OCI-M2 (cell line): ENCODE results near the gene UQCC3.
A peak's percentile ranks its signal among the peaks of the same experiment; 100 is the strongest.
"Not testable (repeated sequence)": the region's sequence is repeated elsewhere in the genome, so short reads cannot be mapped to it uniquely, and the experiment has no call there.

Source experiments
- DNase-seq: peaks from one replicate; lab custom pipeline; 2025; ENCODE audit not compliant: unreplicated experiment; lab: John Stamatoyannopoulos, UW

The UQCC3 gene

DNA sequence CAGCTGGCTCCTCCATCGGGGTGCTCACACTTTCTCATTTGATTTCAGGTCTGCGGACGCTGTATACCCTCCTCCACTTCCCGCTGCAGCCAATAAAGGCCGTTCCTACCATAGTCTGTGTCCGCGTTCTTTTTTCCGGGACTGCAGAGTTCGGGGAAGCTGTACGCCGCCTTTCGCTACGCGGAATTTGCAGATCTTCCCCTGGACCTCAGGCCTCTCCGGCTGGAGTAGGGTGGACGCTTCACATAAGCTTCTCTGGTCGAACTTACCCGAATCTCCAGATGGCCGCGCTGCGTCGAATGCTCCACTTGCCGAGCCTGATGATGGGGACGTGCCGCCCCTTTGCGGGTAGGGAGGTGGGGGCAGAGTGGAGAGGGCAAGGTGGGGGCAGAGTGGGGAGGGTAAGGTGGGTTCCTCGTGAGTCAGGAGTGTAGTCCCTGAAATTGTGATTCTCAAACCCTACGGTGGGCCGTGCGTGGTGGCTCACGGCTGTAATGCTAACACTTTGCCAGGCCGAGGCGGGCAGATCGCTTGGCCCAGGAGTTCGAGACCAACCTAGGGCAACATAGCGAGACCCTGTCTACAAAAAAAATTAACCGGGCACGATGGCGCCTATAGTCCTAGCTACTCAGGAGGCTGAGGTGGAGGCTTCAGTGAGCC is 5.7 kb upstream of the UQCC3 start:
- no peak for DNase-seq

- no peak for DNase-seq
Measured at GRCh38 chr11:62666259-62666926, 5.1 kb upstream of the UQCC3 start.

- DNase-seq = no peak
Measured at GRCh38 chr11:62667460-62667859, 4.0 kb upstream of the UQCC3 start.

DNA sequence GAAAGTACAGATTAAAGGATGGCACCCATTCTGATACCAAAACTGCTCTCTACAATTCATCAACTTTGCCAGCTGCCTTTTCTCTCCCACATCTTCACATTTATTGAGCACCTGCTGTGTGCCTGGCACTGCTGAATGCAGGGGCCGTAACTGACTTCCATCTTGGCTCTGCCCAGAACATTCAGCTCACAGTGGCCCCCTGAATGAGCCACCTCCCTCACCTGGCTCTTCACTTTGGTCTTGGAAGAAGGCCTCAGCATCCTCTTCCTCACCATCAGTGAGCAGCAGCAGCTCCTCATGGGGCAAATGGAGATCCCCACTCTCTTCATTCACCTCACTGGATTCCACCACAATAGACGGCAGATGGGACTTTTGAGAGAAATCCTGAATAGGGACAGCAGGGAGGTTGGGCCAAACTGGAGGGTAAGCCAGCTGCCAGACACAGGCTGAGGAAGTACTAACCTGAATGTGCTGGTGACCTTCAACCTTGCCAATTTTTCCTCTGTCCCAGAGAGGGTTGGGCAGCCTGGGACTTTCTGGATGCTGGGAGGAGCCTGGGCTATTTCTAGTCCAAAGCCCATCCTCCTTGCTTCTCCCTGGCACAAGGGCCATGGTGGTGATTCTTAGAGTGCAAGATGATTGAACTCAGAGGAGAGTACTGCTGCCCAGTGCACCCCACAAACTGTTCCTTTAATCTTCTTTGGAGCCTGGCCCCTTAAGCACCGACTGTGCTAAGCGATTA is 1.9 kb upstream of the UQCC3 start:
- DNase-seq = no peak

DNA sequence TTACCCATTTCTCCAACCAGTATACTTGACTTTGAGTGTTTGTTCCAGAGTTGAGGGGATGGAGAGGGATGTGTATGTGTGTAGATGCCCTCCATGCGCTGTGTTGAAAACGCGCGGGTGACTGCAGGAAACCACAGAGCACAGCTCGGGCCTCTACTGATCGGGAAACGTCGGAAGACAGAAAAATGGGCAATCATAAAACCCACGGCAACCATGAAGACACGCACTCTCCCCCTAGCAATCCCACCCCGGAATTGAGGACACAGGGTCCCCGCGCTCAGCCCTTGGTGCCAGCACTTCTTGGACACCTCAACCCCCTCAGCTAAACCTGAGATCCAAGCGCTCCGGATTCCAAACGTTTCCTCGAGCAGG is 251 bp upstream of the UQCC3 start:
- DNase-seq = no peak

- no peak for DNase-seq
Measured at GRCh38 chr11:62673196-62673525, 1.7 kb downstream of the UQCC3 start.

DNA sequence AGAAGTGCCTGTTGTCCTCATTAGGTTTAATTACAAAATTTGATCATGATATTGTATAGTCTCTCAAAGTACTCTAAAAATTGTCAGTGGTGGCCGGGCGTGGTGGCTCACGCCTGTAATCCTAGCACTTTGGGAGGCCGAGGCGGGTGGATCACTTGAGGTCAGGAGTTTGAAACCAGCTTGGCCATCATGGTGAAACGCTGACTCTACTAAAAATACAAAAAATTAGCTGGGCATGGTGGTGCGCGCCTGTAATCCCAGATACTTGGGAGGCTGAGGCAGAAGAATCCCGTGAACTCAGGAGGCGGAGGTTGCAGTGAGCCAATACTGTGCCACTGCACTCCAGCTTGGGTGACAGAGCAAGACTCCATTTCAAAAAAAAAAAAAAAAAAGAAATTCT is 3.9 kb downstream of the UQCC3 start:
- not testable (repeated sequence) for DNase-seq

- no peak for DNase-seq
Measured at GRCh38 chr11:62676698-62677097, 5.2 kb downstream of the UQCC3 start.

DNA sequence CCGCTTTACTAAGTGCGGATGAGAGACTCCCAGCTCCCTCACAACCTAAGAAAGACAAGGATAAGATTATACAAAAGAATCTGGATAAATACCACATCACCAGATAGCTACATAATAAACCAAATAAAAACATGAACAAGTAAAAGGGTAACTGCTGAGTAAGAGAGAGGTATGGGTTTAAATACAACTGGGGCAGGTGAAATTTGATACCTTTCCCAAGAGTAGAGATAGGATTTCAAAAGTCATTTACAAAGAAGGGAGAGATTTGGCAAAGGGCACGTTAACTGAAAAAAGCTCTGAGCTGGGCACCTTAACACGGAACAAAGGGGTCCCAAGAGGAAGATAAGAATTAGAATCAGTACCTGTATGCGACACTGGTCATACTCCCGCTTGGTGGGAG is 5.7 kb downstream of the UQCC3 start:
- DNase-seq = no peak

- no peak for DNase-seq
Measured at GRCh38 chr11:62677714-62678113, 6.2 kb downstream of the UQCC3 start.

- no peak for DNase-seq
Measured at GRCh38 chr11:62678433-62678769, 6.9 kb downstream of the UQCC3 start.

DNA sequence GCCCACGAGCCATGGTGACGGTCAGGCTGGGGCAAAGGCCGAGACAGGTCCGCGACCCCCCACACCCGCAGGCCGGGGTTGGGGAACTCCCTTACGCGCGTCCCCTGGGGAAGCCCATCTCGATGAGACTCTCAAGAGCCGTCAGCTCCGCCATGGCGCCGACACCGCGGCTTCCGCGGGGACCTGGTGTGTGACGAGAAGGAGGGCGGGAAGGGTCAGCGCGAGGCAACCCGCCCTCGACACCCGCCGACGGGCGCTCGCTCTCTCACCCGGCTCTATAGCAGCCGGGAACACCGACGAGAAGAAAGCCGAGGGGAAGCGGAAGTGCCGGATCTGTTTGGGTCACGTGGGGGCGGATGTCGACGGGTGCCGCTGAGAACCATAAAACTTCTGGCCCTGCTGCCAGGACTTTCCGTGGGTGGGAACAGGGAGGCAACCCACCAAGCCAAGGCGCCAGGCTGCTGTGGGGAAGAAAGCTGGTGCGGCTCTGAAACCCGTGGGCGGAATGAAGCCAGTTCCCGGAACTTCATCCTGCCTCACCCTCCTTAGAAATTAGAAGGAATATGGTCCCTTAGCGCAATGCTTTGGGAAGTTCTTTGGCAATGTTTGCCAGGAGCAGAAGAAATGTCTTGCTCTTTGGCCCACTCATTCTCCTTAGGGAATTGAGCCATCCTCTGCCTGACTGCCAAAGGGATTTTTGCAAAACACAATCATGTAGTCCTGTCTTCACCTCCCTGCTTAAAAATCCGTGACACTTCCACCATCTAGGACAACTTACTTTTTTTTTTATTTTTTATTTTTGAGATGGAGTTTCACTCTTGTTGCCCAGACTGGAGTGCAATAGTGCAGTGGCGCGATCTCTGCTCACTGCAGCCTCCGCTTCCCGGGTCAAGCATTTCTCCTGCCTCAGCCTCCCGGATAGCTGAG is 7.6 kb downstream of the UQCC3 start, which contains the start of gene UBXN1:
Gene UBXN1, minus strand, starts transcription at position 304 of the 927 bp plus-strand sequence. Its CDS starts 150 bp downstream, at position 154.
- peak; percentile 34 for DNase-seq

- peak; percentile 8 for DNase-seq
Measured at GRCh38 chr11:62680825-62681240, 9.4 kb downstream of the UQCC3 start.

DNA sequence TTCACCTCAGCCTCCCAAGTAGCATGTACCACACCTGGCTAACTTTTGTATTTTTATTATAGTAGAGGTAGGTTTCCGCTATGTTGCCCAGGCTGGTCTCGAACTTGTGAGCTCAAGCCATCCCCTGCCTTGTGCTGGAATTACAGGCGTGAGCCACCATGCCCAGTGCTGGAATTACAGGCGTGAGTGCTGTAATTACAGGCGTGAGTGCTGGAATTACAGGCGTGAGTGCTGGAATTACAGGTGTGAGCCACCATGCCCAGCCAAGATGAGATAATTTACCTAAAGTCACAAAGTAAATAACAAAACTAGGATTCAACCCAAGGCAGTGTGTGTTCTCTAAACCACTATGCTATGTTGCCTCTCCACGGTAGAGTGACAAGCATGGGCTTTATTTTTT is 11.0 kb downstream of the UQCC3 start:
- no peak for DNase-seq

DNA sequence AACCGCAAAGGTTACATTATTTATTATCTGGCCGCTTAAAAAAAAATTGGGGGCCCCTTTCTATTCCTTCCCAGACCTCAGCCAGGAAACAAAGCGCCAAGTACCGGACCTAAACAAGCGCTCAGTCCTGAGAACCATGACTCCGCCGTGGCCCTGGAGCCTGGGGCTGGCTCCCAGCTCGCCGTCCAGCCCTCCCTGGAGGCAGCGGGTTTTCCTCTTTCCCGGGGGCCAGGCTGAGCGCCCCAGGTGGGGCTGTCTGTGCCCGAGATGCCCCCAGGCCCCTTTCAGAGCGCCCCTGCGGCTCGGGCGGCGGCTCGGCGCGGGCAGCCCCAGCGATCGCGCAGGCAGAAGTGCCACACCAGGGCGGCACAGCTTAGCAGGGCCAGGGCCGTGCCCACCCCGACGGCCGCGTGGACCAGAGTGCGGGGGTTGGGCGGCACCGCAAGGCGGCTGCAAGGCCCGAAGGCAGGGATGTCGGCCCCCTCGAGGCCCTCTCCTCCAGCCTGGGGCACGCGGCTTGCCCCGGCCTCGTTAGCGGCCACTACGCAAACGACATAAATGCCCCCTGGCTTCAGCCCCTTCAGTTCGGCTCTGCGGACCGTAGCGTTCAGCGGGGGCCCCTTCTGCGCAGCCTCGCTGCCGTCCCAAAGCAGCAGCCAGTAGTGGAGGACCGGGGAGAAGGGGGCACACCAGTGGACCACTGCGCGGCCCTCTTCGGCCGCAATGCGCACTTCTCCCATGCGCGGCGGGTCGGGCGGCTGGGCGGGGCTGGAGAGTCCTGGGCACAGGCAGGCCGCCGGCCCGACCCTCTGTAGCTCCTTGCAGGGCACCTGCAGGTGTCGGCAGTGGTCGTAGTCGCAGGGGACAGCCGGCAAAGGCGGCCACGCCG is 16.3 kb downstream of the UQCC3 start:
- no peak for DNase-seq

DNA sequence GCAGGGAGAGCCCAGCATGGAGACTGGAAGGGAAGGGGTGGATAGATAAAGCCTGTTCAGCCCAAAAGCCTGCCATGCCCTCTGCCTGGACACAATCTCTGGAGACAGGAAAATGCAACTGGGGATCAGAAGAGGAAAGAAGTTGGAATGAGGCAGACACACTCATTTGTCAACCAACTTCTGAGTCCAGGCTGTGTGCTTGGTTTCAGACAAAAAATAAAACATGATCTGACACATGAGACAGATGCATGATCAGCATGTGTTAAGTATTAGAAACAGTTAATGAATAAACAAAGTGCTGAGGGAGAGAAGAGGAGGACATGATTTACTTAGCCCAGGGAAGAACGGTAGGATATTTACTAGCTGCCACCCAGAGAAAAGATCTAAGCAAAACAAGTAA is 17.0 kb downstream of the UQCC3 start:
- no peak for DNase-seq

DNA sequence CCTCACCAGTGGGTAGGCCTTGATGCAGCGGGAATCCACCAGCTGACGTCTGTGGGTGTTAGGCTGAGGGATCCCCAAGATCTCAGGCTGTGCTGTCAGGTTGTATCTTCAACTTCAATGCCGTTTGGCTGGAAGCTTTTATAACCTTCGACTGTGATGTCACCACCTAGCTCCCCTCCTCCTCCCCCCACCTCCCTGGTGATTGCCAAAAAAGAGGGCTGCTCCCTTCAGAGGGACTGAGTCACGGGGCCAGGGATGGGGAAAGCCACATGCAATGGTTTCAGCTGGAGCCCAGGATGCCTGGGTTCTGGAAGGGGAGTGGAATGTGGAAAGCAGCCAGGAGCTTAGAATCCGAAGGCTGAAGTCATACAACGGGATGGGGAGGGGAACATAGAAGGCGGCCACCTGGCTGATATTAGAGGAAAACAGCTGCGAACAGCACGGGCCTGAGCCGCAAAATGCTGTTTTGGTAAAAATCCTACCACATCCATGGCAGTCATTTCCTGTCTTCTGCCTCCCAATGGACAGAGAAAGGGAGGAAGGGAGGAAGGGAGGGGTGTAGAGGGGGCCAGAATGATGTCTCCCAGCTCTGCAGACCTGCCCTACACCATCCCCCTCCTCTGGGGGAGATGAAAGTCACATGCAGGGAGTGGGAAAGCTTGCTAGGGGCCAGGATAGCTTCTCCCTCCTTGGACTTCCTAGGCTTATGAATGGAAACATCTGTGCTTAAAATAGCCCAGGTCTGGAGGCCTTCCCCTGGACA is 18.1 kb downstream of the UQCC3 start, which contains the start of gene LRRN4CL:
Gene LRRN4CL, minus strand, starts transcription at position 110 of the 763 bp plus-strand sequence. CDS start 1,022 bp downstream, outside the sequence.
- DNase-seq = no peak

- DNase-seq = not testable (repeated sequence)
Measured at GRCh38 chr11:62693624-62694023, 22.2 kb downstream of the UQCC3 start.

DNA sequence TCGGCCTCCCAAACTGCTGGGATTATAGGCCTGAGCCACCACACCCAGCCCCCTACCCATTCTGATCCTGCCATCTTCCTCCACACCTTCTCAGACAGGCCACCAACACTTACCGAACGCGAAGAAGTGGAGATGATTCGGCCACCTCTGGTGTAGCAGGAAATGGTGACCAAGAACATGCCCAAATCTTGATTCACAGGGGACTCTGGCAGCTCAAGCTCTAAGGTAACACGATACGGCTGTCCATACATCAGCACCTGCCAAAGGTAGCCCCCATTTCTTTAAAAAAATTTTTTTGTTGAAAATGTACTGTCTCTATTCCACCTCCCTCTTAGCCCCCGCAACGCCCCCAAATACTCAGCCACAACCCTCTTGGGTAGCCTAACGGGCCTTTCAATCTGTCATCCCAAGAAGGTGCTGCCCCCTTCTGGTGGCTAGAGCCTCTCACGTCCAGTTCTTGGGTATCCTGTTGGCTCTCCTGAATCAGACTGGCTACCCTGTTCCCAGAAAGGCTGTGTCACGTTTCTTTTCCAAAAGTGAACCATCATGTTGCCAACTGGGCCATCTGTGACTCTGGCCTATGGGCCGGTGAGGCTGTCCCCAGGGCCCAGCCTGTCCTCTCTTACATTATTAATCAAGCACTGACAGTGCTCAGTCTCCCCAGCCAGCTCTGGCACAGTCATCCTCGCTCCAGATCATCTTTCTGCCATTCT is 23.1 kb downstream of the UQCC3 start:
- no peak for DNase-seq
